NT2/D1 (cell line): ENCODE data around the gene SMYD2.

Experiments
- DNase-seq: peaks from one replicate; pipeline ENCODE4 v3.0.0-alpha.2; 2011; ENCODE audit warnings: low read depth, low spot score
- H3K27me3 ChIP-seq: 2 replicates; pipeline ENCODE4 v1.6.0; 2011; ENCODE audit warnings: mild to moderate bottlenecking; ENCODE audit not compliant: insufficient read length, insufficient read depth
- H3K36me3 ChIP-seq: 2 replicates; pipeline ENCODE4 v1.6.1; 2011; ENCODE audit warnings: mild to moderate bottlenecking, low read length, mixed read lengths; ENCODE audit not compliant: insufficient read depth, insufficient read length
- H3K4me1 ChIP-seq: 2 replicates; pipeline ENCODE4 v1.5.1; 2011; ENCODE audit not compliant: insufficient read depth, insufficient read length
- H3K4me3 ChIP-seq: 2 replicates; pipeline ENCODE4 v1.5.1; 2011; ENCODE audit warnings: low read depth; ENCODE audit not compliant: insufficient read length
- H3K9ac ChIP-seq: 2 replicates; pipeline ENCODE4 v1.6.0; 2011; ENCODE audit warnings: low read depth; ENCODE audit not compliant: insufficient read length
- H3K9me3 ChIP-seq: 2 replicates; pipeline ENCODE4 v1.5.1; 2011; ENCODE audit warnings: mild to moderate bottlenecking, low read length; ENCODE audit not compliant: insufficient read depth
- SUZ12 ChIP-seq: IDR thresholded peaks from 2 replicates; pipeline ENCODE4 v1.6.1; 2011; ENCODE audit not compliant: insufficient read length, insufficient read depth; ENCODE audit errors: extremely low read depth
- YY1 ChIP-seq: IDR thresholded peaks from 2 replicates; pipeline ENCODE4 v1.6.1; 2011; ENCODE audit not compliant: insufficient read length, insufficient read depth
- ZNF274 ChIP-seq: IDR thresholded peaks from 2 replicates; pipeline ENCODE4 v1.6.1; 2011; ENCODE audit warnings: mild to moderate bottlenecking, low read depth, low read length

Gene SMYD2

GRCh38 chr1:214281021-214281719, at the start of gene SMYD2:
Gene SMYD2, plus strand, starts transcription at chr1:214281159. Its CDS starts 96 bp downstream, at chr1:214281255.
- Histone ChIP-seq H3K4me1 (no peaks in the 10 kb centered on the region), H3K4me3 (peak within 1 kb of the TSS; percentile 92), H3K36me3 (peaks cover 12% of the 10 kb centered on the region), H3K9me3 (no peaks in the 10 kb centered on the region; the same call in 1 of the 2 replicates), H3K9ac (peak within 1 kb of the TSS; percentile 94), H3K27me3 (no peaks in the 10 kb centered on the region)
- DNase-seq, result peak; percentile 70
- no peak for TF ChIP-seq ZNF274
- TF ChIP-seq SUZ12, result no peak
- no peak for TF ChIP-seq YY1

- TF ChIP-seq YY1 (no peak), SUZ12 (no peak), ZNF274 (no peak)
- Histone ChIP-seq H3K9me3 (no peaks in the 10 kb centered on the region), H3K9ac (no peak overlapping the region), H3K36me3 (no peaks in the 10 kb centered on the region), H3K4me1 (no peaks in the 10 kb centered on the region), H3K4me3 (no peak overlapping the region), H3K27me3 (no peaks in the 10 kb centered on the region)
- DNase-seq, result no peak
These were observed 46.9 kb upstream of the SMYD2 start for GRCh38 chr1:214233856-214234634.

DNA sequence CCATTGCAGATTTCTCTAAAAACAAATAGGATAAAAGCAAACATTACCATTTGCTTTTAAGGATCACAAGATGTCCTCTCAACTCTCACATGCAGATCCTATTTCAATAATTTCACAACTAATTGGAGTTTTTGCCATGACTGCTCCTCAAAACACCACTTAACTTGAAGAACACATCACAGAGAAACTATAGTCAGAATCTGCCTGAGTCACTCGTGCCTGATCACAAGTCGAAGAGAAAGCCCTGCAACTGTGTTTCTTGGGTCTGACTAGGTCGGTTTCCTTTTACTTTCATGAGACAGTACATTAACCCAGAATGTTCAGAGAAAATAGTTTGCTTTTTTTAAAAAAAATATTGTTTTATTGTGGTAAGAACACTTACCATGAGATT, 46.3 kb upstream of the SMYD2 start:
- no peaks in the 10 kb centered on the region for H3K27me3 ChIP-seq
- H3K4me3 ChIP-seq, result no peak overlapping the region
- no peaks in the 10 kb centered on the region for H3K36me3 ChIP-seq
- TF ChIP-seq SUZ12 (no peak), YY1 (no peak), ZNF274 (no peak)
- no peak overlapping the region for H3K9ac ChIP-seq
- no peaks in the 10 kb centered on the region for H3K4me1 ChIP-seq
- no peak for DNase-seq
- H3K9me3 ChIP-seq, result no peaks in the 10 kb centered on the region

DNA sequence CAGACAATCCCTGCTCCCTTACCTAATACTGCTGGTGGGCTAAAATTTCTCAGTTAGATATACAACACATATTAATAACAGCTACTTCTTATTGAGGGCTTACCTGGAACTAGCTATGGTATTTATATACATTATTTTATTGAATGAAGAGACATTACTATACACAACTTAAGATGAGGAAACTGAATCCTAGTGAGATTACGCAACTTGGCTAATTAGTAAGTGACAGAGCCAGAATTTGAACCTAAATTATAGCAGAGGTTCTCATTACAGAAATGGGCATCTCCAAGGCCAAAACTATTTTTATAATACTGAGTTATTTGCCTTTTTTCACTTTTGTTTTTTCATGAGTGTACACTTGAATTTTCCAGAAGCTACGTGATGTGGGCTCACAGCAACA, 44.5 kb upstream of the SMYD2 start:
- no peaks in the 10 kb centered on the region for H3K27me3 ChIP-seq

GRCh38 chr1:214241060-214241459, 39.9 kb upstream of the SMYD2 start:
- Histone ChIP-seq H3K36me3 (no peaks in the 10 kb centered on the region), H3K27me3 (no peaks in the 10 kb centered on the region), H3K9me3 (peaks cover 3% of the 10 kb centered on the region; the same call in 1 of the 2 replicates), H3K4me1 (no peaks in the 10 kb centered on the region), H3K4me3 (no peak overlapping the region), H3K9ac (no peak overlapping the region)
- no peak for DNase-seq
- TF ChIP-seq ZNF274 (no peak), SUZ12 (no peak), YY1 (no peak)

More for the DNA sequence above, 44.5 kb upstream of the SMYD2 start:
- H3K4me3 ChIP-seq, result no peak overlapping the region
- TF ChIP-seq ZNF274 (no peak), SUZ12 (no peak), YY1 (no peak)
- no peak overlapping the region for H3K9ac ChIP-seq
- no peak for DNase-seq
- H3K4me1 ChIP-seq, result no peaks in the 10 kb centered on the region
- no peaks in the 10 kb centered on the region for H3K9me3 ChIP-seq
- H3K36me3 ChIP-seq, result no peaks in the 10 kb centered on the region

GRCh38 chr1:214244252-214244651, 36.7 kb upstream of the SMYD2 start:
- no peak for TF ChIP-seq YY1
- TF ChIP-seq SUZ12, result no peak
- TF ChIP-seq ZNF274, result no peak
- Histone ChIP-seq H3K36me3 (no peaks in the 10 kb centered on the region), H3K27me3 (no peaks in the 10 kb centered on the region), H3K4me1 (no peaks in the 10 kb centered on the region), H3K9me3 (peaks cover 3% of the 10 kb centered on the region; the same call in 1 of the 2 replicates), H3K4me3 (no peak overlapping the region), H3K9ac (no peak overlapping the region)
- DNase-seq, result no peak

DNA sequence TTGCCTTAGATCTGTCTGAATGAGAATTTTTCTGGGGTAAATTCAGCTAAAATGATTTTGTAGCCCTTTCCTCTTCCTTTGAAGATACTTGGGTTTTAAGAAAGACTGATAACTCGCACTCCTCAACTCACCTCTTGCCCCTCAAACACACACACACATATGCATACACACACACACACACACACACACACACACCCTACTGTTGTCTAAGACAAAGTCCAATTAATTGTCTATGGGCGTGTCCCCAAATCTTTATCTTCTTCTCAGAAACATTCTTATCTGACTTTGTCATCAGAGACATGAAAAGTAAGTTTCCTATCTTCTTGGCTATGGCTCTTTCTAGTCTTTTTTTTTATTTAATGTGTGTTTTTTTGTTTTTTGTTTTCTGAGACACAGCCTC, 36.1 kb upstream of the SMYD2 start:
- H3K9me3 ChIP-seq, result peaks cover 3% of the 10 kb centered on the region; the same call in 1 of the 2 replicates
- no peak overlapping the region for H3K9ac ChIP-seq
- H3K4me1 ChIP-seq, result no peaks in the 10 kb centered on the region
- H3K36me3 ChIP-seq, result no peaks in the 10 kb centered on the region
- no peak for DNase-seq
- TF ChIP-seq YY1 (no peak), ZNF274 (no peak), SUZ12 (no peak)
- no peak overlapping the region for H3K4me3 ChIP-seq
- no peaks in the 10 kb centered on the region for H3K27me3 ChIP-seq
